ENCODE results near the gene MVB12B.

Gene MVB12B

GRCh38 chr9:126329476-126330275 lies 3.0 kb downstream of the MVB12B start:
- DNase-seq (ENCODE audit: low read depth in 3 of 3, low spot score in 1 of 3): no peak

GRCh38 chr9:126330536-126330935 lies 3.9 kb downstream of the MVB12B start:
- no peak for DNase-seq (ENCODE audit: low read depth in 3 of 3, low spot score in 1 of 3)

- DNase-seq (ENCODE audit: low read depth in 3 of 3, low spot score in 1 of 3): no peak
These were observed 5.5 kb downstream of the MVB12B start for GRCh38 chr9:126331964-126332748.

- DNase-seq (ENCODE audit: low read depth in 3 of 3, low spot score in 1 of 3): no peak
These were observed 8.3 kb downstream of the MVB12B start for GRCh38 chr9:126334721-126335621.

- DNase-seq (ENCODE audit: low read depth in 3 of 3, low spot score in 1 of 3): no peak
These were observed 9.5 kb downstream of the MVB12B start for GRCh38 chr9:126335837-126336735.

GRCh38 chr9:126336736-126337325 lies 10.2 kb downstream of the MVB12B start:
- DNase-seq (ENCODE audit: low read depth in 3 of 3, low spot score in 1 of 3): no peak

GRCh38 chr9:126337729-126338372 lies 11.2 kb downstream of the MVB12B start:
- DNase-seq (ENCODE audit: low read depth in 3 of 3, low spot score in 1 of 3): no peak

- no peak for DNase-seq (ENCODE audit: low read depth in 3 of 3, low spot score in 1 of 3)
These were observed 12.3 kb downstream of the MVB12B start for GRCh38 chr9:126338945-126339344.

- DNase-seq (ENCODE audit: low read depth in 3 of 3, low spot score in 1 of 3): no peak
These were observed 14.8 kb downstream of the MVB12B start for GRCh38 chr9:126341426-126341825.

GRCh38 chr9:126341902-126342301 lies 15.3 kb downstream of the MVB12B start:
- DNase-seq (ENCODE audit: low read depth in 3 of 3, low spot score in 1 of 3): no peak

GRCh38 chr9:126342621-126343031 lies 16.0 kb downstream of the MVB12B start:
- DNase-seq (ENCODE audit: low read depth in 3 of 3, low spot score in 1 of 3): no peak

GRCh38 chr9:126343271-126343700 lies 16.7 kb downstream of the MVB12B start:
- DNase-seq (ENCODE audit: low read depth in 3 of 3, low spot score in 1 of 3): no peak

GRCh38 chr9:126346031-126346430 lies 19.4 kb downstream of the MVB12B start:
- DNase-seq (ENCODE audit: low read depth in 3 of 3, low spot score in 1 of 3): no peak

GRCh38 chr9:126347093-126347492 lies 20.5 kb downstream of the MVB12B start:
- DNase-seq (ENCODE audit: low read depth in 3 of 3, low spot score in 1 of 3): no peak

GRCh38 chr9:126347911-126348760 lies 21.5 kb downstream of the MVB12B start:
- no peak for DNase-seq (ENCODE audit: low read depth in 3 of 3, low spot score in 1 of 3)

- DNase-seq (ENCODE audit: low read depth in 3 of 3, low spot score in 1 of 3): no peak
These were observed 22.4 kb downstream of the MVB12B start for GRCh38 chr9:126348911-126349550.

GRCh38 chr9:126354887-126355770 lies 28.5 kb downstream of the MVB12B start:
- no peak for DNase-seq (ENCODE audit: low read depth in 3 of 3, low spot score in 1 of 3)

All from stimulated activated CD4-positive, alpha-beta T cell treated with anti-CD3 and anti-CD28 coated beads, TNF-alpha, amount 100 ng/mL, for 1 hour (primary cell).